Keratinocyte (primary cell): ENCODE results near the gene DPP10. TPM values are rescaled to one million over a fixed set of nuclear protein-coding genes. Genes with fewer than 3 reads are reported as not detected.

Experiments used
- DNase-seq: peaks from one replicate; pipeline ENCODE4 v3.0.0-alpha.2; 2011; ENCODE audit warnings: low read depth, missing footprints, low spot score
- FAIRE-seq: peaks from 2 replicates; lab custom pipeline; 2011; peaks lifted over from hg19 to GRCh38; lab: Jason Lieb, UNC
- H2AFZ ChIP-seq: 2 replicates; pipeline ENCODE4 v1.6.0; 2012; ENCODE audit warnings: low read length, control low read depth, inconsistent platforms; ENCODE audit not compliant: control insufficient read depth
- H3K27ac ChIP-seq: 2 replicates; pipeline ENCODE4 v1.5.1; 2011; ENCODE audit warnings: low read length; ENCODE audit not compliant: control insufficient read depth, insufficient read depth
- H3K27me3 ChIP-seq: 3 replicates; pipeline ENCODE4 v1.6.0; 2011; ENCODE audit warnings: low read length; ENCODE audit not compliant: control insufficient read depth, insufficient read depth; ENCODE audit errors: extremely low read depth
- H3K36me3 ChIP-seq, 2 experiments: 2 replicates in 1 of 2; 3 replicates in 1 of 2; pipeline ENCODE4 v1.5.1; 2011; ENCODE audit warnings: low read length in 2 of 2, mild to moderate bottlenecking in 1 of 2; ENCODE audit not compliant: control insufficient read depth in 2 of 2, insufficient read depth in 2 of 2; ENCODE audit errors: extremely low read depth in 1 of 2
- H3K4me1 ChIP-seq: 3 replicates; pipeline ENCODE4 v1.5.1; 2011; ENCODE audit warnings: low read length; ENCODE audit not compliant: control insufficient read depth, insufficient read depth; ENCODE audit errors: extremely low read depth
- H3K4me2 ChIP-seq: 3 replicates; pipeline ENCODE4 v1.6.0; 2011; ENCODE audit warnings: low read depth, low read length; ENCODE audit not compliant: control insufficient read depth, insufficient read depth; ENCODE audit errors: extremely low read depth
- H3K4me3 ChIP-seq, 3 experiments: fragments of 200-600 bp in 1 of 3; sonication (generic) in 1 of 3; 2 replicates in 2 of 3; 3 replicates in 1 of 3; pipeline ENCODE4 v1.5.1; 2011 to 2016; ENCODE audit warnings: low read length in 3 of 3, mild to moderate bottlenecking in 3 of 3, control low read depth in 2 of 3, inconsistent platforms in 1 of 3, low read depth in 1 of 3, mixed read lengths in 1 of 3, mixed run types in 1 of 3, moderate library complexity in 1 of 3; ENCODE audit not compliant: control insufficient read depth in 2 of 3, insufficient read depth in 2 of 3; ENCODE audit errors: extremely low read depth in 1 of 3
- H3K79me2 ChIP-seq: 2 replicates; pipeline ENCODE4 v1.6.0; 2012; ENCODE audit warnings: low read length; ENCODE audit not compliant: control insufficient read depth, insufficient read depth
- H3K9ac ChIP-seq: 3 replicates; pipeline ENCODE4 v1.6.0; 2011; ENCODE audit warnings: low read length; ENCODE audit not compliant: control insufficient read depth, insufficient read depth; ENCODE audit errors: extremely low read depth
- H3K9me1 ChIP-seq: 3 replicates; pipeline ENCODE4 v1.6.0; 2011; ENCODE audit warnings: low read length; ENCODE audit not compliant: control insufficient read depth, insufficient read depth; ENCODE audit errors: extremely low read depth
- H3K9me3 ChIP-seq: 2 replicates; pipeline ENCODE4 v1.5.1; 2012; ENCODE audit warnings: low read depth, low read length; ENCODE audit not compliant: control insufficient read depth
- H4K20me1 ChIP-seq: 3 replicates; pipeline ENCODE4 v1.6.0; 2011; ENCODE audit warnings: low read length; ENCODE audit not compliant: control insufficient read depth, insufficient read depth; ENCODE audit errors: extremely low read depth
- CTCF ChIP-seq, 3 experiments: IDR thresholded peaks in 1 of 3; conservative IDR thresholded peaks in 1 of 3; optimal IDR thresholded peaks in 1 of 3; 2 replicates in 2 of 3; 3 replicates in 1 of 3; pipeline versions ENCODE3 to v1.5.1; 2011; ENCODE audit warnings: low read length in 3 of 3, mild to moderate bottlenecking in 3 of 3, moderate library complexity in 2 of 3, control low read depth in 1 of 3, inconsistent platforms in 1 of 3; ENCODE audit not compliant: insufficient read depth in 2 of 3; ENCODE audit errors: extremely low read depth in 1 of 3
- EZH2 ChIP-seq: IDR thresholded peaks from one replicate; pipeline ENCODE4 v1.6.1; 2012; ENCODE audit warnings: inconsistent platforms, mild to moderate bottlenecking, low read length, moderate library complexity
- dilution Hi-C: fragments of 300-500 bp; cut with MboI; formaldehyde crosslinking; loops from one replicate; pipeline ENCODE4 v1.7.0; 2020; ENCODE audit warnings: low sequenced_read_pairs; ENCODE audit not compliant: extremely low pct_ligation_motif_present
- polyA plus RNA-seq, 5 experiments: library from polyadenylated mRNA; depleted of rRNA in 3 of 5; stranded (reverse) in 3 of 5; stranded (forward) in 1 of 5; unstranded in 1 of 5; fragments of >200 nt; gene quantifications; 1 replicate in 1 of 5; 2 replicates in 3 of 5; 3 replicates in 1 of 5; pipeline versions ENCODE4 v1.2.1 to v1.2.3, GENCODE V29; 2011 to 2012; ENCODE audit warnings: missing spikeins in 2 of 5, low read depth in 1 of 5, low replicate concordance in 1 of 5

The DPP10 gene
- polyA plus RNA-seq, 1 donor (not counting 4 experiments of a cell fraction or from before 2014, with no cell fraction given) = not detected

- no peak for FAIRE-seq
- no peak for DNase-seq
- H3K9me1 ChIP-seq = no peaks in the 10 kb centered on the region
These were observed 138.2 kb downstream of the DPP10 start for GRCh38 chr2:114580691-114581090.

GRCh38 chr2:114598329-114598728 lies 155.9 kb downstream of the DPP10 start:
- no peak for FAIRE-seq
- no peak for DNase-seq
- Histone ChIP-seq H3K79me2 (no peaks in the 10 kb centered on the region), H3K27me3 (no peaks in the 10 kb centered on the region), H3K4me1 (no peaks in the 10 kb centered on the region), H3K9me1 (no peaks in the 10 kb centered on the region), H3K9me3 (no peaks in the 10 kb centered on the region), H3K9ac (no peak overlapping the region), H2AFZ (no peak overlapping the region), H3K36me3 (no peaks in the 10 kb centered on the region), H4K20me1 (no peaks in the 10 kb centered on the region), H3K4me2 (no peak overlapping the region), H3K27ac (no peak overlapping the region), H3K4me3 (no peak overlapping the region)
- dilution Hi-C loops = no loop called here
- TF ChIP-seq CTCF (optimal IDR thresholded peaks at IDR 0.05 in 1 of 3, IDR thresholded peaks at IDR 0.05 in 1 of 3, conservative IDR thresholded peaks at IDR 0.05 in 1 of 3; ENCODE audit: extremely low read depth in 1 of 3, insufficient read depth in 2 of 3, low read length in 3 of 3) (no peak), EZH2 (no peak)

More at GRCh38 chr2:114580691-114581090, 138.2 kb downstream of the DPP10 start:
- Histone ChIP-seq H3K9me3 (no peaks in the 10 kb centered on the region), H3K4me2 (no peak overlapping the region), H3K4me1 (no peaks in the 10 kb centered on the region), H2AFZ (no peak overlapping the region), H3K36me3 (no peaks in the 10 kb centered on the region), H4K20me1 (no peaks in the 10 kb centered on the region), H3K27me3 (no peaks in the 10 kb centered on the region), H3K4me3 (no peak overlapping the region), H3K79me2 (no peaks in the 10 kb centered on the region), H3K9ac (no peak overlapping the region), H3K27ac (no peak overlapping the region)
- dilution Hi-C loops = no loop called here
- TF ChIP-seq EZH2 = no peak
- TF ChIP-seq CTCF (optimal IDR thresholded peaks at IDR 0.05 in 1 of 3, IDR thresholded peaks at IDR 0.05 in 1 of 3, conservative IDR thresholded peaks at IDR 0.05 in 1 of 3; ENCODE audit: extremely low read depth in 1 of 3, insufficient read depth in 2 of 3, low read length in 3 of 3) = no peak
